Measurements from ENCODE around the gene LIG1. TPM values are rescaled to one million over a fixed set of nuclear protein-coding genes. Genes with fewer than 3 reads are reported as not detected.

LIG1 gene
- total and polyA plus RNA-seq, 2 of the 13 experiments (the other 11 are each of a cell fraction or from before 2014, with no cell fraction given) = 20.1 to 64.4 TPM

DNA sequence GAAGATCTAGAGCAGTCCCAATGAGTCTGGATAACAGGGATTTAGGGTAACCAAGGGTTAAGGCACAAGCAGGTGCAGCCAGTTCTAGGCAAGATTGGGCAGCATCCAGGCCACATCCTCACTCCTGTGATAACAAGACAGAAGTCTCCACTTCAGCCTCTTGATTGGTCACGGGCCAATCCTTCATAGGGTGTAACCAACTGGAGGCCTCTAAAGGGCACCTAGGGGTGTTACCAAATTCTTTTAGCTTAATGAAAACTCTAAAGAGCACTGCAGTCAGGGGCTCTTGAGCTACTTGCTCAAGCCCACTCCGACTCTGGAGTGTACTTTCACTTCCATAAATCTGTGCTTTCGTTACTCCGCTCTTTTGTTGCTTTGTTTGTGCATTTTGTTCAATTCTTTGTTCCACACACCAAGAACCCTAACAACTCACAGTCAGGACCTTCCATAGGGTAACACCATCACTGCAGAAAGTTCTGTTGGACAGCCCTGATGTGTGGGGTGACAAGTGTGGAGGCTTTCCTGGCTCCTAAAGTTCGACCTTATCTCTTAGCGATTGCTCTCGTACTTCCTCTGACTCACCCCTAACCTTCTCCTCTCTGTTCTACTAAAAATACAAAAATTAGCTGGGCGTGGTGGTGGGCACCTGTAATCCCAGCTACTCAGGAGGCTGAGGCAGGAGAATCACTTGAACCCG is 36.4 kb upstream of the LIG1 start:
- no peak for ATAC-seq
- intact Hi-C loops (cut with micrococcal nuclease; ENCODE audit: unreplicated experiment) (no loop called here), in situ Hi-C loops (cut with HindIII; ENCODE audit: extremely low pct_ligation_motif_present, low pct_unique_long_range_greater_than_20kb) (no loop called here)
- Histone ChIP-seq H2AFZ (ENCODE audit: low read length) (no peak overlapping the region), H3K4me3 (replicated peaks in 1 of 3; ENCODE audit: insufficient read depth in 1 of 3, low read depth in 2 of 3, low read length in 3 of 3) (no peak overlapping the region), H3K9ac (ENCODE audit: insufficient read depth, low read depth, low read length) (no peak overlapping the region), H3K27me3 (ENCODE audit: control insufficient read depth in 1 of 2, insufficient read depth in 2 of 2, low read length in 2 of 2) (no peaks in the 10 kb centered on the region), H3K9me3 (ENCODE audit: low read length) (no peaks in the 10 kb centered on the region), H3K36me3 (replicated peaks in 1 of 2; ENCODE audit: control insufficient read depth in 1 of 2, insufficient read depth in 2 of 2, low read length in 2 of 2) (no peaks in the 10 kb centered on the region), H3K4me2 (ENCODE audit: low read depth, low read length) (no peak overlapping the region), H4K20me1 (ENCODE audit: insufficient read depth, low read length) (no peaks in the 10 kb centered on the region), H3K27ac (ENCODE audit: extremely low read length, insufficient read depth, low read length) (no peak overlapping the region), H3K79me2 (ENCODE audit: insufficient read depth, low read length) (no peaks in the 10 kb centered on the region), H3K4me1 (ENCODE audit: insufficient read depth, low read length) (peaks cover 18% of the 10 kb centered on the region)
- POLR2A ChIA-PET = no interaction called here
- FAIRE-seq = no peak
- no TSS peak for BruUV-seq (replicated peaks)
- 85% methylated on average over 9 of the region's 9 CpGs for WGBS (ENCODE audit: low lambda C conversion rate)
- DNase-seq (ENCODE audit: low spot score) = no peak
- CTCF ChIA-PET (ENCODE audit: low intra/inter-chr PET ratio, low total read pairs) = no interaction called here
- TF ChIP-seq ZNF20 (CRISPR knock-in tag; IDR thresholded peaks at IDR 0.05) (peak; percentile 85; the same call in 1 of the 2 replicates), KDM5B (CRISPR knock-in tag; IDR thresholded peaks at IDR 0.05; ENCODE audit: borderline replicate concordance) (no peak)
- TF ChIP-seq, protein P1, sequence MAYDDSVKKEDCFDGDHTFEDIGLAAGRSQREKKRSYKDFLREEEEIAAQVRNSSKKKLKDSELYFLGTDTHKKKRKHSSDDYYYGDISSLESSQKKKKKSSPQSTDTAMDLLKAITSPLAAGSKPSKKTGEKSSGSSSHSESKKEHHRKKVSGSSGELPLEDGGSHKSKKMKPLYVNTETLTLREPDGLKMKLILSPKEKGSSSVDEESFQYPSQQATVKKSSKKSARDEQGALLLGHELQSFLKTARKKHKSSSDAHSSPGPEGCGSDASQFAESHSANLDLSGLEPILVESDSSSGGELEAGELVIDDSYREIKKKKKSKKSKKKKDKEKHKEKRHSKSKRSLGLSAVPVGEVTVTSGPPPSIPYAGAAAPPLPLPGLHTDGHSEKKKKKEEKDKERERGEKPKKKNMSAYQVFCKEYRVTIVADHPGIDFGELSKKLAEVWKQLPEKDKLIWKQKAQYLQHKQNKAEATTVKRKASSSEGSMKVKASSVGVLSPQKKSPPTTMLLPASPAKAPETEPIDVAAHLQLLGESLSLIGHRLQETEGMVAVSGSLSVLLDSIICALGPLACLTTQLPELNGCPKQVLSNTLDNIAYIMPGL (CRISPR knock-in tag; IDR thresholded peaks at IDR 0.05; ENCODE audit: borderline replicate concordance in 1 of 2, low read depth in 1 of 2) = no peak
